ENCODE measurements around the gene NOA1.

Gene NOA1

DNA sequence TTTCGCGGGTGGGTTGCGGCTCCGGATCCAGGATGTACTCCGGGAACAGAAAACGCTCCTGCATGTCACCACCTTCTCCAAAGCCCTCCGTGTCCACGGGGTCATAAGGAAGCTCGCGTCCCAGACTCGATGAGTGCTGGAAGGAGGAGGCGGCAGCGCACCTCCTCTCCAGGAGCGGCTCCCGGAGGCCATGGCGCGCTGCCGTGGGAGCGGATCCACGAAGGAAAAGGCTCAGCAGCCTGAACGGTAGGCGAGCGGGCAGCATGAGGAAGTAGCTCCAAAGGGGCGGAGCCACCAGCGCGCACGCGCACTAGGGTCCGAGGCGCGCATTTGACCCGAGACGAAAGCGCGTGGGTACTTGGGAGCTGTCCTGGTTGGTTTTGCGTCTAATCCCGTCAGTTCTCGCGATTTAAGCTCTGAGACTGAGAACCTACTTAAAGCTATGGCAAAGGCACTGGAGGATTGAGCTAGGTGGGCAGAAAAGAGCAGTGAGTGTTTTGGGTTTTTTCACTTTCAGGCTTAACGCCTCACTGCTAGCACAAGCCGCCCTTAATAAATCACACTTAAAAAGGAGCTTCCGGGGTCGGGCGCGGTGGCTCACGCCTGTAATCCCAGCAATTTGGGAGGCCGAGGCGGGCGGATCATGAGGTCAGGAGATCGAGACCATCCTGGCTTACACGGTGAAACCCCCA, at the start of gene NOA1:
TSS of gene NOA1 (minus strand) at position 286 of the 692 bp plus-strand sequence. CDS start at position 265, 21 bp downstream.
- no peak for TF ChIP-seq CTCF (IDR thresholded peaks at IDR 0.05; ENCODE audit: extremely low read depth, missing control alignments)
- DNase-seq (ENCODE audit: low spot score) = peak; percentile 95

DNA sequence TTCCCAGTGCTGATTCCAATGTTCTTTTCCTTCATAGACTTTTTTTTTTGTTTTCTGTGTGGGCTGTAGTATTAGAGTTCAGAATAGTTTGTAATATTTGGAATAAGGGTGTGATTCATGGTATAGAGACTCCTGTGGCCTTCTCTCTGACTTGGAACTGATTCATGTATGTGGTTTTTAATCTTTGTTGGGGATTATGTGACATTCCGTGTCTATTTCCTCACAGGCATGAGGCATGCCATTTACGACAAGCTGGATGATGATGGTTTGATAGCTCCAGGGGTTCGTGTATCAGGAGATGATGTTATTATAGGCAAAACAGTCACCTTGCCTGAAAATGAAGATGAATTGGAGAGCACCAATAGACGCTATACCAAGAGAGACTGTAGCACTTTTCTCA, 45.7 kb upstream of the NOA1 start:
- DNase-seq (ENCODE audit: low spot score) = no peak
- TF ChIP-seq CTCF (IDR thresholded peaks at IDR 0.05; ENCODE audit: extremely low read depth, missing control alignments) = no peak

DNA sequence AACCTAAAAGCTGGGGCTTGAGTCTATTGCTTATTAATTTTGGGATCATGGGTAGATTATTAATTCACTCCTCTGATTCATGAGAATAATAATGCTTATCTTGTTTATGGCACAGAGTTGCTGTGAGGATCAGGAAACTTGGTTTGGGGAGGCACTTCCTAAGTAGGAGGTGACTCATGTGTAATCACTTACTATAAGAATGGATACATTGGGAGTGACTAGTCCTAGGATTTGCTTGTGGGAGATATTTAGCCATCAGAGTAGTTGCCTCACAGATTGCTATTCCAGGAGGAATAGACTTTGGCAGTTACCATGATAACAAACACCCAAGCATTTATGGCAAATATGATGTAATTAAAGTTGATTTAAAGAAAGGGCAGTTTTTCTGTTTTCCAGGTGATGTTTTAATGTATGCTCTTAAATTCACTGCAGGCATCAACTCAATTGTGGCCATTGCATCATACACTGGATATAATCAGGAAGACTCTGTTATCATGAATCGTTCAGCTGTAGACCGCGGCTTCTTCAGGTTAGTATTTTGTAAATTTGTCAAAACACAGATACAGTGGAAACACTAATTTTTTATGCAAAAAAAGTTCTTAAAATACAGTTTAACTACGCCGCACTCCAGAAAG, 43.2 kb upstream of the NOA1 start:
- no peak for TF ChIP-seq CTCF (IDR thresholded peaks at IDR 0.05; ENCODE audit: extremely low read depth, missing control alignments)
- DNase-seq (ENCODE audit: low spot score) = no peak

GRCh38 chr4:57018980-57019379, 41.6 kb upstream of the NOA1 start:
- no peak for TF ChIP-seq CTCF (IDR thresholded peaks at IDR 0.05; ENCODE audit: extremely low read depth, missing control alignments)
- no peak for DNase-seq (ENCODE audit: low spot score)

GRCh38 chr4:57013543-57014120, 36.2 kb upstream of the NOA1 start:
- TF ChIP-seq CTCF (IDR thresholded peaks at IDR 0.05; ENCODE audit: extremely low read depth, missing control alignments) = no peak
- DNase-seq (ENCODE audit: low spot score) = no peak

- TF ChIP-seq CTCF (IDR thresholded peaks at IDR 0.05; ENCODE audit: extremely low read depth, missing control alignments) = no peak
- no peak for DNase-seq (ENCODE audit: low spot score)
Observed at GRCh38 chr4:56999751-57000150, 22.3 kb upstream of the NOA1 start.

DNA sequence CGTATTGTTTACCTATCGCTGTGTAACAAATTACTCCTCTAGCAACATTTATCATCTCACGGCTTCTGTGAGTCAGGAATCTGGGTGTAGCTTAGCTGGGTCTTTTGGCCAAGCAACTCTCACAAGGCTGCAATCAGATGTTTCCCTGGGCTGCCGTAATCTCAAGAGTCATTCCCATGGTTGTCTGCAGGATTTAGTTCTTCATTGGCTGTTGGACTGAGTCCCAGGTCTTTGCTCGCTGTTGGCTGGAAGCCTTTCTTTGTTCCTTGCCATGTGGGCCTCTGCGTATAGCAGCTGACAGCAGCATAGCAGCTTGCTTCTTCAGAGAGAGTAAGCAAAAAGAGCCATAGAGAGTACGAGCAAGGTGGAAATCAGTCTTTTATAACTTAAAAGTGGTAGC, 18.1 kb upstream of the NOA1 start:
- DNase-seq (ENCODE audit: low spot score) = no peak
- no peak for TF ChIP-seq CTCF (IDR thresholded peaks at IDR 0.05; ENCODE audit: extremely low read depth, missing control alignments)
